MCF 10A (cell line): ENCODE data around the gene PLEKHA7. TPM values are rescaled to one million over a fixed set of nuclear protein-coding genes. Genes with fewer than 3 reads are reported as not detected.

Experiments used
- BruUV-seq: library from RNA; stranded (reverse); fragments of 400-500 nt; replicated peaks from 2 replicates; lab custom pipeline; 2021; lab: Mats Ljungman, UMichigan
- CTCF ChIA-PET: fragments of 300-600 bp; sonication (Branson Sonifier 250); formaldehyde crosslinking; extraction: SDS; loops from one replicate; lab custom pipeline; 2021; ENCODE audit warnings: antibody characterized with exemption, inconsistent platforms; lab: Yijun Ruan, JAX
- POLR2A ChIA-PET: fragments of 300-600, 350-650 bp; sonication (Branson Sonifier 250); formaldehyde crosslinking; extraction: SDS; loops from one replicate; lab custom pipeline; 2020; ENCODE audit warnings: antibody characterized with exemption, inconsistent platforms; lab: Yijun Ruan, JAX
- DNase-seq: peaks from one replicate; pipeline ENCODE4 v3.0.0-alpha.2; 2018; ENCODE audit not compliant: unreplicated experiment
- H3K27ac Mint-ChIP-seq: one replicate; pipeline ENCODE4 v1.8.0; 2022; ENCODE audit warnings: mild to moderate bottlenecking, low read depth, mixed read lengths; ENCODE audit not compliant: unreplicated experiment
- H3K27me3 Mint-ChIP-seq: one replicate; pipeline ENCODE4 v1.8.0; 2022; ENCODE audit warnings: mixed read lengths; ENCODE audit not compliant: insufficient read depth, unreplicated experiment
- H3K36me3 Mint-ChIP-seq: one replicate; pipeline ENCODE4 v1.8.0; 2022; ENCODE audit warnings: mild to moderate bottlenecking, moderate library complexity, mixed read lengths; ENCODE audit not compliant: insufficient read depth, unreplicated experiment
- H3K4me1 Mint-ChIP-seq: one replicate; pipeline ENCODE4 v1.8.0; 2022; ENCODE audit warnings: mixed read lengths; ENCODE audit not compliant: insufficient read depth, unreplicated experiment
- H3K4me3 Mint-ChIP-seq: one replicate; pipeline ENCODE4 v1.8.0; 2022; ENCODE audit warnings: mild to moderate bottlenecking, moderate library complexity, mixed read lengths; ENCODE audit not compliant: unreplicated experiment
- H3K9me3 Mint-ChIP-seq: one replicate; pipeline ENCODE4 v1.8.0; 2022; ENCODE audit warnings: mixed read lengths; ENCODE audit not compliant: unreplicated experiment
- intact Hi-C: fragments of 100-400 bp; cut with micrococcal nuclease; formaldehyde crosslinking; loops from 2 replicates; pipeline ENCODE4 v1.14.1; 2022
- total RNA-seq: library from RNA; stranded (reverse); gene quantifications from 2 replicates; pipeline ENCODE4 v1.2.3, GENCODE V29; 2022
- TF ChIP-seq, protein P1 (sequence below): fragments of 200-600 bp; IDR thresholded peaks from one replicate; pipeline ENCODE4 v1.8.0; 2022; ENCODE audit warnings: antibody characterized with exemption, mild to moderate bottlenecking; ENCODE audit not compliant: unreplicated experiment

The PLEKHA7 gene
- total RNA-seq, 1 experiment from 2014 or later: 2.8 TPM

DNA sequence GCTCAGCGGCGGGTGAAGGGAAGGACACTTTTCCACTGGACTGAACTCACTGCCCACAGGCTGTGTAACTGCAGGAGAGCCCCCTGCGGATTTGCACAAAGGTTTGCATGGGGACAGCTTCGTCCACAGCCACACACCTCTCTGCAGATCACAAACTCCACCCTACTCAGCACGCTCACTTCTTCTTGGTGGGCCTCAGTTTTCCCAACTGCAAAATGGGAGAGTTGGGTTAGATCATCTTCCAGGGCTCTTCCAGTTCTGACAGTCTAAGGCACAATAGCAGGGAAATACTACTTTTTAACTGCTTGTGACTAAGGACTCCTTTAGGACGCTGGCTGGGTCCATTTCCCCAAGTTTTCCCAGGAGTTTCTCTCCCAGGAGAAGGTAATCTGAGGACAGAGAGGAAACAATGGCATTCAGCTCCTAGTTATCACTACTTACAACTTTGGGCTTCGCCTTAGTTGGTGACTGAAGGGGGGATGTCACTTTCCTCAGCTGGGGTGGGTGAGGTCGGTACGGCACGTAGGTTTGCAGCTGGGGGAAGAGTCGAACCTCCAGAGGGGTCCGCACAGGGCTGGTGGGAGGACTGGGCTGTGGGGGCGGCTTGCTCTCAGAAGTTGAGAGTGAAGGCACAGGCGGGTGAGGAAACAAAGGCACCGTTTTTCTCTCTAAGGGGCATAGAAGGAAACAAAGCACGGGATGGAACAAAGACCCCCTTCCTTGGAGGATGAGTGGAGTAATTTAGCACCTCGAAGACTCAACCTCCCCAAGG is 220.0 kb downstream of the PLEKHA7 start:
- Mint-ChIP-seq H3K9me3 (no peaks in the 10 kb centered on the region), H3K27ac (no peak overlapping the region), H3K27me3 (no peaks in the 10 kb centered on the region), H3K4me3 (no peak overlapping the region), H3K4me1 (peaks cover 10% of the 10 kb centered on the region), H3K36me3 (peaks cover 10% of the 10 kb centered on the region)
- intact Hi-C loops: no loop called here
- TF ChIP-seq, protein P1, sequence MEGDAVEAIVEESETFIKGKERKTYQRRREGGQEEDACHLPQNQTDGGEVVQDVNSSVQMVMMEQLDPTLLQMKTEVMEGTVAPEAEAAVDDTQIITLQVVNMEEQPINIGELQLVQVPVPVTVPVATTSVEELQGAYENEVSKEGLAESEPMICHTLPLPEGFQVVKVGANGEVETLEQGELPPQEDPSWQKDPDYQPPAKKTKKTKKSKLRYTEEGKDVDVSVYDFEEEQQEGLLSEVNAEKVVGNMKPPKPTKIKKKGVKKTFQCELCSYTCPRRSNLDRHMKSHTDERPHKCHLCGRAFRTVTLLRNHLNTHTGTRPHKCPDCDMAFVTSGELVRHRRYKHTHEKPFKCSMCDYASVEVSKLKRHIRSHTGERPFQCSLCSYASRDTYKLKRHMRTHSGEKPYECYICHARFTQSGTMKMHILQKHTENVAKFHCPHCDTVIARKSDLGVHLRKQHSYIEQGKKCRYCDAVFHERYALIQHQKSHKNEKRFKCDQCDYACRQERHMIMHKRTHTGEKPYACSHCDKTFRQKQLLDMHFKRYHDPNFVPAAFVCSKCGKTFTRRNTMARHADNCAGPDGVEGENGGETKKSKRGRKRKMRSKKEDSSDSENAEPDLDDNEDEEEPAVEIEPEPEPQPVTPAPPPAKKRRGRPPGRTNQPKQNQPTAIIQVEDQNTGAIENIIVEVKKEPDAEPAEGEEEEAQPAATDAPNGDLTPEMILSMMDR: no peak
- BruUV-seq: no TSS peak
- DNase-seq: no peak
- ChIA-PET CTCF (interaction anchor here (0.6 to 1.4 kb wide), 3 partner anchors 16 to 98 kb away, joined by 3 read pairs; no protein-coding TSS in a partner anchor), POLR2A (interaction anchor here (0.5 to 0.7 kb wide), 3 partner anchors 29 to 245 kb away, joined by 3 to 4 read pairs (median 3); partner anchors contain the start of gene C11orf58)

DNA sequence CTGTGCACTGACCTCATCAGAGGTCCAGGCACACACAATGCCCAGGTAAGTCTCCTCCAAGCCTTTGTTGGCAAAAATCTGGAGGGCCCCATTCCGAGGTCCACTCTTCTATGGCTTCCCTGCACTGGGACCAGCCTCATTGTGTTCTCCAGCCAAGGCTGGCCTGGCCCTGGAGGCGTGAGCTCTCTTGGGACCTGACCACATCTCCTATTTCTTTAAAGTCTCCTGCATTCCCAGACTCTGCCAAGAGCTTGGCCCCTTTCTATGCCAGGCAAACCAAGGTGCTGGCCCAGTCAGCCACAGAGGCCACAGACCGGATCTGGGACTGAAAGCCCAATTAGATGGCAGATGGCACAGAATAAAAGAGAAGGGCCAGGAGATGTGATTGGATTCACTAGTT is 220.7 kb downstream of the PLEKHA7 start:
- peaks cover 10% of the 10 kb centered on the region for H3K36me3 Mint-ChIP-seq
- POLR2A ChIA-PET: interaction anchor here (0.6 kb wide), 2 partner anchors 224 to 246 kb away, joined by 3 read pairs; no protein-coding TSS in a partner anchor
- no peaks in the 10 kb centered on the region for H3K9me3 Mint-ChIP-seq
- peaks cover 14% of the 10 kb centered on the region for H3K4me1 Mint-ChIP-seq
- no peak overlapping the region for H3K4me3 Mint-ChIP-seq
- DNase-seq: no peak
- intact Hi-C loops: no loop called here
- CTCF ChIA-PET: interaction anchor here (0.6 to 1.4 kb wide), 5 partner anchors 9 to 99 kb away, joined by 3 to 6 read pairs (median 3); no protein-coding TSS in a partner anchor
- H3K27ac Mint-ChIP-seq: no peak overlapping the region
- H3K27me3 Mint-ChIP-seq: no peaks in the 10 kb centered on the region
- no TSS peak for BruUV-seq
- TF ChIP-seq, protein P1: no peak

DNA sequence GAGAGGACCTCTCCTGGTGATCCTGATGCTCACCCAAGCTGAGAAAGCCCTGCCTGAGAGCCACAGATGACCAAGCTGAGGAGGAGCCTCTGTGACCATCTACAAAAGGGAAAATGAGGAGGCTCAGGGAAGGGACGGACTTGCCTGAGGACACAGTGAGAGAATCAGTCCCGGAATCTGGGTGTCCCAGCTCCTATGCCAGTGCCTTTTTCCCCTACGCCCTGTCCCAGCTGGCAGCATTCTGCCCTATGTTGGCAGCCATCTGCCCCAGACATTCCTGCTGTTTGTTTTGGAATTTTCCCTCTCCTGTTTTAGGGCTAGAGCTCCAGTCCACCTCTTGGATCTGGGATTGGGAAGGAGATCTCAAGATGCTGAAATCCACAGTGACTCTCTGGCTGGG is 221.2 kb downstream of the PLEKHA7 start:
- Mint-ChIP-seq H3K27me3 (no peaks in the 10 kb centered on the region), H3K27ac (no peak overlapping the region), H3K4me3 (no peak overlapping the region), H3K4me1 (peaks cover 19% of the 10 kb centered on the region), H3K9me3 (no peaks in the 10 kb centered on the region), H3K36me3 (peaks cover 10% of the 10 kb centered on the region)
- no peak for DNase-seq
- intact Hi-C loops: no loop called here
- TF ChIP-seq, protein P1: no peak
- CTCF ChIA-PET: interaction anchor here (0.6 to 1.4 kb wide), 5 partner anchors 9 to 754 kb away, joined by 3 to 6 read pairs (median 3); partner anchors contain the start of gene OTOG
- BruUV-seq: no TSS peak
- POLR2A ChIA-PET: interaction anchor here (0.6 to 0.9 kb wide), 2 partner anchors 98 to 224 kb away, joined by 3 to 7 read pairs; no protein-coding TSS in a partner anchor

DNA sequence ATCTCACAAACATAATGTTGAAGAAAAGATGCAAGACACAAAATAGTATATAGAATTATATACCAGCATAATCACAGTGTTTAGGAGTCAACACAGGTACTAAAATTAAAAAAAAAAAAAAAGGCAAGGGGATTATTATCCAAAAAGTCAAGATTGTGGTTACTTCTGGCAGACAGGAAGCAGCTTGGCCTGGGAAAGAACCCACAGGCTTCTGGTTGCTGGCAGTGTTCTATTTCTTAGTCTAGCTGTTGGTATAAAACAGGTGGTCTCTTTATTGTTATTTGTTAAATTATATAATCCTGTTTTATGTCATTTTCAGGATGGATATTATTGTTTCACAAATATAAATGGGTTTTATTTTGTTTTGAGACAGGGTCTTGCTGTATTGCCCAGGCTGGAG is 221.8 kb downstream of the PLEKHA7 start:
- intact Hi-C loops: no loop called here
- ChIA-PET CTCF (interaction anchor here (0.6 to 1.4 kb wide), 4 partner anchors 24 to 755 kb away, joined by 3 to 6 read pairs (median 4); partner anchors contain the start of gene OTOG), POLR2A (interaction anchor here (0.9 to 1.4 kb wide), 2 partner anchors 98 to 286 kb away, joined by 7 to 8 read pairs; partner anchors contain the start of gene RPS13)
- no peaks in the 10 kb centered on the region for H3K27me3 Mint-ChIP-seq
- DNase-seq: no peak
- H3K9me3 Mint-ChIP-seq: no peaks in the 10 kb centered on the region
- peaks cover 10% of the 10 kb centered on the region for H3K36me3 Mint-ChIP-seq
- BruUV-seq: no TSS peak
- H3K4me3 Mint-ChIP-seq: no peak overlapping the region
- peaks cover 25% of the 10 kb centered on the region for H3K4me1 Mint-ChIP-seq
- peak overlapping the region; percentile 75 for H3K27ac Mint-ChIP-seq
- TF ChIP-seq, protein P1: no peak
